ENCODE data around the gene C1QTNF1.

DNA sequence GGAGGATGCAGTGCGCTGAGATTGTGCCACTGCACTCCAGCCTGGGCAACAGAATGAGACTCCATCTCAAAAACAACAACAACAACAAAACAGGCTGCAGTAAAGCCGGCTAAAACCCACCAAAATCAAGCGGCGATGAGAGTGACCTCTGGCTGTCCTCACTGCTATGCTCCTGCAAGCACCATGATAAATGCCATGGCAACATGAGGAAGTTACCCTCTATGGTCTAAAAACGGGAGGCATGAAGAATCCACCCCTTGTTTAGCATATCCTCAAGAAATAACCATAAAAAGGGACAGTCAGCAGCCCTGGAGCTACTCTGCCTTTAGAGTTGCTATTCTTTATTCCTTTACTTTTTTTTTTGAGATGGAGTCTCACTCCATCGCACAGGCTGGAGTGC is 35.8 kb upstream of the C1QTNF1 start:
- TF ChIP-seq POLR2AphosphoS5 (IDR thresholded peaks at IDR 0.05) (no peak), CTCF (IDR thresholded peaks at IDR 0.05) (no peak)
